Activated CD4-positive, alpha-beta T cell treated with anti-CD3 and anti-CD28 coated beads for 4 hours (primary cell): ENCODE data around the gene AIF1.

Source experiments
- DNase-seq, 2 donors: peaks; one replicate each; pipeline ENCODE4 v3.0.0-alpha.2; 2020

AIF1 gene

GRCh38 chr6:31621320-31621939 is 6.4 kb downstream of the AIF1 start:
- no peak for DNase-seq

GRCh38 chr6:31621991-31622390 is 7.0 kb downstream of the AIF1 start:
- DNase-seq: no peak

- DNase-seq: no peak
Observed at GRCh38 chr6:31622684-31623091, 7.7 kb downstream of the AIF1 start.

GRCh38 chr6:31624070-31624469 is 9.0 kb downstream of the AIF1 start:
- no peak for DNase-seq

GRCh38 chr6:31626952-31627351 is 11.9 kb downstream of the AIF1 start:
- no peak for DNase-seq

- DNase-seq: no peak
Observed at GRCh38 chr6:31627690-31628287, 12.8 kb downstream of the AIF1 start.

GRCh38 chr6:31629014-31629413 is 14.0 kb downstream of the AIF1 start:
- DNase-seq: no peak

GRCh38 chr6:31630177-31630934 is 15.3 kb downstream of the AIF1 start:
- DNase-seq: no peak

- no peak for DNase-seq
Observed at GRCh38 chr6:31631209-31631608, 16.2 kb downstream of the AIF1 start.

GRCh38 chr6:31631681-31632278 is 16.7 kb downstream of the AIF1 start:
- DNase-seq: no peak

- DNase-seq: no peak
Observed at GRCh38 chr6:31632279-31632946, 17.4 kb downstream of the AIF1 start.

- DNase-seq: no peak
Observed at GRCh38 chr6:31633447-31633846, 18.4 kb downstream of the AIF1 start.

GRCh38 chr6:31634131-31634530 is 19.1 kb downstream of the AIF1 start:
- DNase-seq: no peak

- no peak for DNase-seq
Observed at GRCh38 chr6:31634969-31635575, 20.0 kb downstream of the AIF1 start.

- DNase-seq: no peak
Observed at GRCh38 chr6:31636698-31637596, 21.9 kb downstream of the AIF1 start.

- no peak for DNase-seq
Observed at GRCh38 chr6:31639043-31639442, 24.0 kb downstream of the AIF1 start.

- DNase-seq: peak in 1 of 2 donors; percentile 26
Observed at GRCh38 chr6:31639449-31639861, 24.4 kb downstream of the AIF1 start.

- DNase-seq: no peak
Observed at GRCh38 chr6:31640612-31641011, 25.6 kb downstream of the AIF1 start.

- DNase-seq: no peak
Observed at GRCh38 chr6:31641370-31641769, 26.3 kb downstream of the AIF1 start.

- no peak for DNase-seq
Observed at GRCh38 chr6:31642798-31643570, 27.9 kb downstream of the AIF1 start.
